OCI-LY7 (cell line): ENCODE results near the gene SMPD2. TPM values are rescaled to one million over a fixed set of nuclear protein-coding genes. Genes with fewer than 3 reads are reported as not detected.
A peak's percentile ranks its signal among the peaks of the same experiment; 100 is the strongest.

ENCODE experiments used
- BruUV-seq: library from RNA; stranded (reverse); fragments of 400-500 nt; replicated peaks from 2 replicates; lab custom pipeline; 2021; lab: Mats Ljungman, UMichigan
- CTCF ChIA-PET: fragments of 300-600 bp; sonication (Branson Sonifier 250); formaldehyde crosslinking; loops from one replicate; lab custom pipeline; 2022; ENCODE audit warnings: antibody characterized with exemption; ENCODE audit not compliant: unreplicated experiment; lab: Charles Lee
- POLR2A ChIA-PET: fragments of 300-600 bp; sonication (Branson Sonifier 250); formaldehyde crosslinking; loops from one replicate; lab custom pipeline; 2022; ENCODE audit warnings: antibody characterized with exemption; lab: Charles Lee
- DNase-seq: peaks from one replicate; pipeline ENCODE4 v3.0.0-alpha.2; 2015; ENCODE audit warnings: low spot score
- H2AFZ ChIP-seq: fragments of 200-600 bp; sonication (generic), shearing (Covaris generic); 2 replicates; pipeline ENCODE4 v1.6.1; 2014; ENCODE audit warnings: mild to moderate bottlenecking, antibody characterized with exemption, low read length, moderate library complexity
- H3K27ac ChIP-seq: fragments of 200-600 bp; sonication (generic); 2 replicates; pipeline ENCODE4 v1.5.1; 2014; ENCODE audit warnings: mixed run types, low read depth, mild to moderate bottlenecking, moderate library complexity, low read length, inconsistent platforms; ENCODE audit not compliant: poor library complexity, severe bottlenecking
- H3K36me3 ChIP-seq: fragments of 200-600 bp; sonication (generic); 2 replicates; pipeline ENCODE4 v1.6.1; 2014; ENCODE audit warnings: mild to moderate bottlenecking, antibody characterized with exemption, low read length, moderate library complexity, mixed read lengths; ENCODE audit not compliant: insufficient read depth
- H3K4me1 ChIP-seq: fragments of 200-600 bp; sonication (generic); 2 replicates; pipeline ENCODE4 v1.5.1; 2014; ENCODE audit warnings: mild to moderate bottlenecking, low read length; ENCODE audit not compliant: insufficient read depth, poor library complexity, severe bottlenecking
- H3K4me2 ChIP-seq: fragments of 200-600 bp; sonication (generic); 2 replicates; pipeline ENCODE4 v1.6.1; 2014; ENCODE audit warnings: mild to moderate bottlenecking, low read length
- H3K4me3 ChIP-seq: fragments of 200-600 bp; sonication (generic); 2 replicates; pipeline ENCODE4 v1.5.1; 2014; ENCODE audit warnings: mild to moderate bottlenecking, low read depth, low read length; ENCODE audit not compliant: poor library complexity, severe bottlenecking
- H3K79me2 ChIP-seq: fragments of 200-600 bp; sonication (generic); 2 replicates; pipeline ENCODE4 v1.6.1; 2016; ENCODE audit warnings: low read depth, mild to moderate bottlenecking, low read length, moderate library complexity, mixed read lengths; ENCODE audit not compliant: insufficient read depth
- H3K9me2 ChIP-seq: fragments of 200-600 bp; sonication (generic); 2 replicates; pipeline ENCODE4 v1.6.1; 2016; ENCODE audit warnings: mild to moderate bottlenecking, low read length, mixed read lengths; ENCODE audit not compliant: insufficient read depth
- H3K9me3 ChIP-seq: fragments of 200-600 bp; sonication (generic); 2 replicates; pipeline ENCODE4 v1.6.1; 2014; ENCODE audit warnings: mild to moderate bottlenecking, mixed run types, low read length, mixed read lengths
- H4K20me1 ChIP-seq: fragments of 200-600 bp; sonication (generic); 2 replicates; pipeline ENCODE4 v1.6.1; 2014; ENCODE audit warnings: mild to moderate bottlenecking, antibody characterized with exemption, low read length, moderate library complexity, mixed read lengths; ENCODE audit not compliant: insufficient read depth
- CTCF ChIP-seq: fragments of 200-600 bp; sonication (generic); conservative IDR thresholded peaks from 2 replicates; pipeline ENCODE4 v1.5.1; 2014; ENCODE audit warnings: mild to moderate bottlenecking, antibody characterized with exemption, low read length, moderate library complexity, mixed read lengths
- EZH2phosphoT487 ChIP-seq: fragments of 200-600 bp; sonication (generic); IDR thresholded peaks from 2 replicates; pipeline ENCODE4 v1.6.1; 2018; ENCODE audit warnings: low read depth, borderline replicate concordance, mild to moderate bottlenecking, mixed run types, antibody characterized with exemption, low read length, moderate library complexity, mixed read lengths
- intact Hi-C: fragments of 100-400 bp; cut with micrococcal nuclease; formaldehyde crosslinking; loops from one replicate; pipeline ENCODE4 v1.10.0; 2022; ENCODE audit not compliant: unreplicated experiment
- total RNA-seq, 2 experiments: library from RNA; depleted of rRNA in 1 of 2; stranded (reverse); fragments of >200 nt in 1 of 2; shearing (Covaris generic) in 1 of 2; gene quantifications; 2 replicates each; pipeline ENCODE4 v1.2.3, GENCODE V29; 2014 to 2022

The SMPD2 gene
- total RNA-seq, 2 experiments from 2014 or later: 15.9 to 24.4 TPM

GRCh38 chr6:109472132-109472995 lies 31.8 kb downstream of the SMPD2 start:
- H3K79me2 ChIP-seq: peaks cover 42% of the 10 kb centered on the region
- H3K36me3 ChIP-seq: peaks cover 100% of the 10 kb centered on the region
- no peaks in the 10 kb centered on the region for H3K9me3 ChIP-seq
- CTCF ChIA-PET: no interaction called here
- H4K20me1 ChIP-seq: peaks cover 25% of the 10 kb centered on the region
- peaks cover 37% of the 10 kb centered on the region for H3K4me1 ChIP-seq
- DNase-seq: no peak
- no peaks in the 10 kb centered on the region for H3K9me2 ChIP-seq
- H3K4me3 ChIP-seq: no peak overlapping the region
- H3K27ac ChIP-seq: no peak overlapping the region
- peak overlapping the region; percentile 12; the same call in 1 of the 2 replicates for H3K4me2 ChIP-seq
- POLR2A ChIA-PET: interaction anchor here (0.9 to 1.7 kb wide), 2 partner anchors 10 to 13 kb away, joined by 3 to 5 read pairs; partner anchors contain the start of gene ZBTB24
- intact Hi-C loops: no loop called here
- BruUV-seq: no TSS peak
- TF ChIP-seq CTCF: peak; percentile 35; the same call in 1 of the 2 replicates
- no peak for TF ChIP-seq EZH2phosphoT487
- no peak overlapping the region for H2AFZ ChIP-seq

- H3K4me3 ChIP-seq: no peak overlapping the region
- no TSS peak for BruUV-seq
- no peak for TF ChIP-seq EZH2phosphoT487
- no peak for TF ChIP-seq CTCF
- DNase-seq: no peak
- H2AFZ ChIP-seq: no peak overlapping the region
- POLR2A ChIA-PET: interaction anchor here (0.9 to 1.7 kb wide), 2 partner anchors 9 to 13 kb away, joined by 3 to 5 read pairs; partner anchors contain the start of gene ZBTB24
- intact Hi-C loops: no loop called here
- H3K4me2 ChIP-seq: peak overlapping the region; percentile 12; the same call in 1 of the 2 replicates
- peaks cover 49% of the 10 kb centered on the region for H3K79me2 ChIP-seq
- H3K4me1 ChIP-seq: peaks cover 44% of the 10 kb centered on the region
- peaks cover 33% of the 10 kb centered on the region for H4K20me1 ChIP-seq
- H3K27ac ChIP-seq: no peak overlapping the region
- peaks cover 100% of the 10 kb centered on the region for H3K36me3 ChIP-seq
- H3K9me3 ChIP-seq: no peaks in the 10 kb centered on the region
- no peaks in the 10 kb centered on the region for H3K9me2 ChIP-seq
- CTCF ChIA-PET: no interaction called here
Observed at GRCh38 chr6:109473120-109473519, 32.6 kb downstream of the SMPD2 start.

GRCh38 chr6:109474995-109475394 lies 34.5 kb downstream of the SMPD2 start:
- no peak overlapping the region for H2AFZ ChIP-seq
- no peak for DNase-seq
- H3K4me1 ChIP-seq: peaks cover 60% of the 10 kb centered on the region
- intact Hi-C loops: no loop called here
- no peak for TF ChIP-seq CTCF
- TF ChIP-seq EZH2phosphoT487: no peak
- no peaks in the 10 kb centered on the region for H3K9me3 ChIP-seq
- no peak overlapping the region for H3K27ac ChIP-seq
- no peaks in the 10 kb centered on the region for H3K9me2 ChIP-seq
- ChIA-PET CTCF (no interaction called here), POLR2A (interaction anchor here (0.7 to 1.5 kb wide), 3 partner anchors 11 to 1528 kb away, joined by 3 to 8 read pairs (median 3); no protein-coding TSS in a partner anchor)
- H3K4me2 ChIP-seq: no peak overlapping the region
- peaks cover 45% of the 10 kb centered on the region for H4K20me1 ChIP-seq
- H3K79me2 ChIP-seq: peaks cover 68% of the 10 kb centered on the region
- peaks cover 98% of the 10 kb centered on the region for H3K36me3 ChIP-seq
- no peak overlapping the region for H3K4me3 ChIP-seq
- no TSS peak for BruUV-seq
